ENCODE results near the gene ZNF582.

The ZNF582 gene

GRCh38 chr19:56393119-56394012, at the start of gene ZNF582:
Gene ZNF582, minus strand, starts transcription at chr19:56393534. Its CDS starts 1,782 bp downstream, at chr19:56391752.
- peak; percentile 79 to 86 (median 83) for DNase-seq (ENCODE audit: low read depth in 2 of 3, low spot score in 1 of 3)

GRCh38 chr19:56441206-56441792, 48.0 kb upstream of the ZNF582 start:
- no peak for DNase-seq (ENCODE audit: low read depth in 2 of 3, low spot score in 1 of 3)

- DNase-seq (ENCODE audit: low read depth in 2 of 3, low spot score in 1 of 3), result no peak
Observed at GRCh38 chr19:56423985-56424353, 30.6 kb upstream of the ZNF582 start.

GRCh38 chr19:56423276-56423984, 30.1 kb upstream of the ZNF582 start:
- no peak for DNase-seq (ENCODE audit: low read depth in 2 of 3, low spot score in 1 of 3)

- DNase-seq (ENCODE audit: low read depth in 2 of 3, low spot score in 1 of 3), result no peak
Observed at GRCh38 chr19:56405062-56405461, 11.7 kb upstream of the ZNF582 start.

GRCh38 chr19:56404705-56405056, 11.3 kb upstream of the ZNF582 start:
- no peak for DNase-seq (ENCODE audit: low read depth in 2 of 3, low spot score in 1 of 3)

- peak; percentile 75 to 88 (median 84) for DNase-seq (ENCODE audit: low read depth in 2 of 3, low spot score in 1 of 3)
Observed at GRCh38 chr19:56403764-56404704, 10.7 kb upstream of the ZNF582 start, which contains the start of gene ZNF583. Gene ZNF583, plus strand, starts transcription at chr19:56404332. Its CDS starts 2,783 bp downstream, at chr19:56407115.

- no peak for DNase-seq (ENCODE audit: low read depth in 2 of 3, low spot score in 1 of 3)
Observed at GRCh38 chr19:56403261-56403660, 9.9 kb upstream of the ZNF582 start.

- no peak for DNase-seq (ENCODE audit: low read depth in 2 of 3, low spot score in 1 of 3)
Observed at GRCh38 chr19:56400485-56400884, 7.2 kb upstream of the ZNF582 start.

GRCh38 chr19:56398809-56399208, 5.5 kb upstream of the ZNF582 start:
- no peak for DNase-seq (ENCODE audit: low read depth in 2 of 3, low spot score in 1 of 3)

GRCh38 chr19:56383826-56384605, 9.3 kb downstream of the ZNF582 start:
- no peak for DNase-seq (ENCODE audit: low read depth in 2 of 3, low spot score in 1 of 3)

GRCh38 chr19:56377105-56377924, 16.0 kb downstream of the ZNF582 start:
- DNase-seq (ENCODE audit: low read depth in 2 of 3, low spot score in 1 of 3), result no peak

GRCh38 chr19:56372281-56372680, 21.1 kb downstream of the ZNF582 start:
- DNase-seq (ENCODE audit: low read depth in 2 of 3, low spot score in 1 of 3), result no peak

- DNase-seq (ENCODE audit: low read depth in 2 of 3, low spot score in 1 of 3), result no peak
Observed at GRCh38 chr19:56369886-56370676, 23.3 kb downstream of the ZNF582 start.

- DNase-seq (ENCODE audit: low read depth in 2 of 3, low spot score in 1 of 3), result peak; percentile 59 to 78 (median 69)
Observed at GRCh38 chr19:56367829-56368711, 25.3 kb downstream of the ZNF582 start.

GRCh38 chr19:56360841-56361240, 32.5 kb downstream of the ZNF582 start:
- no peak for DNase-seq (ENCODE audit: low read depth in 2 of 3, low spot score in 1 of 3)

- DNase-seq (ENCODE audit: low read depth in 2 of 3, low spot score in 1 of 3), result no peak
Observed at GRCh38 chr19:56356944-56357343, 36.4 kb downstream of the ZNF582 start.

Data from stimulated activated CD4-positive, alpha-beta T cell treated with anti-CD3 and anti-CD28 coated beads, Interleukin-12 subunit alpha, Interleukin-12 subunit beta, amount 100 ng/mL, for 48 hours (primary cell).